HepG2 (cell line): ENCODE results near the gene FECH. TPM values are rescaled to one million over a fixed set of nuclear protein-coding genes. Genes with fewer than 3 reads are reported as not detected.

ENCODE experiments used
- ATAC-seq: fragments of 200-7000 bp; cut with Tn5 transposase; 3 replicates; pipeline ENCODE4 v1.9.1; 2020; ENCODE audit warnings: mild to moderate bottlenecking, moderate library complexity
- BruUV-seq: library from RNA; stranded (reverse); fragments of 400-500 nt; replicated peaks from 2 replicates; lab custom pipeline; 2021; lab: Mats Ljungman, UMichigan
- CTCF ChIA-PET: fragments of 300-600 bp; formaldehyde crosslinking; extraction: SDS; loops from one replicate; lab custom pipeline; 2021; ENCODE audit warnings: low total read pairs, inconsistent platforms, low intra/inter-chr PET ratio; lab: Yijun Ruan, JAX
- POLR2A ChIA-PET: fragments of 350-600 bp; sonication (Branson Sonifier 250); formaldehyde crosslinking; loops from one replicate; lab custom pipeline; 2020; ENCODE audit warnings: antibody characterized with exemption, inconsistent platforms; lab: Yijun Ruan, JAX
- DNase-seq: peaks from one replicate; pipeline ENCODE4 v3.0.0-alpha.2; 2015; ENCODE audit warnings: low spot score
- FAIRE-seq: peaks from 3 replicates; lab custom pipeline; 2011; peaks lifted over from hg19 to GRCh38; lab: Jason Lieb, UNC
- H2AFZ ChIP-seq: one replicate; pipeline ENCODE4 v1.6.1; 2011; ENCODE audit warnings: low read length, inconsistent platforms
- H3K27ac ChIP-seq: fragments of 300-600 bp; 3 replicates; pipeline ENCODE4 v1.8.0; 2011; ENCODE audit warnings: mixed run types, mild to moderate bottlenecking, mixed read lengths, low read length, inconsistent platforms; ENCODE audit not compliant: insufficient read depth; ENCODE audit errors: extremely low read length
- H3K27me3 ChIP-seq, 2 experiments: fragments of 200-600 bp in 1 of 2; 2 replicates in 1 of 2; 3 replicates in 1 of 2; pipeline versions ENCODE4 v1.6.0 to v1.8.0; 2011; ENCODE audit warnings: low read length in 2 of 2, mild to moderate bottlenecking in 2 of 2, moderate library complexity in 2 of 2, inconsistent platforms in 1 of 2; ENCODE audit not compliant: insufficient read depth in 2 of 2, control insufficient read depth in 1 of 2
- H3K36me3 ChIP-seq, 2 experiments: fragments of 200-600 bp in 1 of 2; replicated peaks in 1 of 2; 2 replicates in 1 of 2; 3 replicates in 1 of 2; pipeline versions ENCODE4 v1.5.1 to v1.8.0; 2011; ENCODE audit warnings: low read length in 2 of 2, inconsistent platforms in 1 of 2; ENCODE audit not compliant: insufficient read depth in 2 of 2, control insufficient read depth in 1 of 2
- H3K4me1 ChIP-seq: 2 replicates; pipeline ENCODE4 v1.5.1; 2012; ENCODE audit warnings: low read length, inconsistent platforms; ENCODE audit not compliant: insufficient read depth
- H3K4me2 ChIP-seq: 2 replicates; pipeline ENCODE4 v1.6.0; 2011; ENCODE audit warnings: low read depth, low read length, inconsistent platforms
- H3K4me3 ChIP-seq, 3 experiments: fragments of 200-600 bp in 1 of 3; sonication (generic), shearing (Covaris generic) in 1 of 3; replicated peaks in 1 of 3; 2 replicates each; pipeline ENCODE4 v1.5.1; 2011 to 2016; ENCODE audit warnings: low read length in 3 of 3, inconsistent platforms in 2 of 3, low read depth in 2 of 3, mild to moderate bottlenecking in 2 of 3, control low read depth in 1 of 3, mixed read lengths in 1 of 3; ENCODE audit not compliant: insufficient read depth in 1 of 3
- H3K79me2 ChIP-seq: one replicate; pipeline ENCODE4 v1.6.1; 2011; ENCODE audit warnings: low read length, inconsistent platforms; ENCODE audit not compliant: insufficient read depth
- H3K9ac ChIP-seq: 2 replicates; pipeline ENCODE4 v1.6.0; 2011; ENCODE audit warnings: mild to moderate bottlenecking, low read depth, low read length, inconsistent platforms; ENCODE audit not compliant: insufficient read depth
- H3K9me3 ChIP-seq: 2 replicates; pipeline ENCODE4 v1.5.1; 2012; ENCODE audit warnings: mild to moderate bottlenecking, low read length
- H4K20me1 ChIP-seq: 2 replicates; pipeline ENCODE4 v1.6.0; 2011; ENCODE audit warnings: inconsistent platforms, mild to moderate bottlenecking, low read length, moderate library complexity; ENCODE audit not compliant: insufficient read depth
- ELF3 ChIP-seq: IDR thresholded peaks from 2 replicates; pipeline ENCODE4 v1.6.1; 2016; ENCODE audit warnings: missing genetic modification reagents, missing compliant biosample characterization
- HDAC6 ChIP-seq: fragments of 200-600 bp; sonication (generic); IDR thresholded peaks from 2 replicates; pipeline ENCODE4 v1.7.0; 2017; ENCODE audit warnings: mild to moderate bottlenecking, antibody characterized with exemption, low read length, low read depth
- KDM5A ChIP-seq: fragments of 200-600 bp; sonication (generic); IDR thresholded peaks from 2 replicates; pipeline ENCODE4 v1.7.0; 2018; ENCODE audit warnings: antibody characterized with exemption, mild to moderate bottlenecking, low read length, borderline replicate concordance
- NBN ChIP-seq: fragments of 450-650 bp; conservative IDR thresholded peaks from 2 replicates; pipeline ENCODE4 v1.6.1; 2017
- NR2F2 ChIP-seq: IDR thresholded peaks from 2 replicates; pipeline ENCODE4 v1.6.1; 2012; ENCODE audit warnings: low read depth, inconsistent platforms, borderline replicate concordance
- PTBP1 ChIP-seq: fragments of 200-400 bp; formaldehyde crosslinking; IDR thresholded peaks from 2 replicates; pipeline ENCODE4 v1.6.1; 2018; ENCODE audit warnings: low read length, low read depth; ENCODE audit not compliant: poor library complexity, severe bottlenecking
- SALL2 ChIP-seq: sonication (generic); formaldehyde crosslinking; IDR thresholded peaks from 2 replicates; pipeline ENCODE4 v1.8.1; 2023; ENCODE audit warnings: mild to moderate bottlenecking, missing genetic modification reagents, inconsistent platforms
- TBL1XR1 ChIP-seq: fragments of 150-350 bp; IDR thresholded peaks from 2 replicates; pipeline ENCODE4 v1.6.1; 2014; ENCODE audit warnings: borderline replicate concordance, low read length; ENCODE audit not compliant: partially characterized antibody
- ZBTB21 ChIP-seq: sonication (generic); formaldehyde crosslinking; IDR thresholded peaks from 2 replicates; pipeline ENCODE4 v1.4.0; 2020; ENCODE audit warnings: missing genetic modification reagents
- ZKSCAN5 ChIP-seq: sonication (generic); formaldehyde crosslinking; IDR thresholded peaks from 2 replicates; pipeline ENCODE4 v1.5.1; 2020; ENCODE audit warnings: mild to moderate bottlenecking, missing genetic modification reagents
- ZNF20 ChIP-seq: sonication (generic); formaldehyde crosslinking; IDR thresholded peaks from 2 replicates; pipeline ENCODE4 v1.4.0; 2020; ENCODE audit warnings: mild to moderate bottlenecking, moderate library complexity, missing genetic modification reagents
- ZNF207 ChIP-seq: fragments of 450-650 bp; IDR thresholded peaks from 2 replicates; pipeline ENCODE4 v1.6.1; 2016; ENCODE audit warnings: antibody characterized with exemption, borderline replicate concordance
- ZNF251 ChIP-seq: sonication (generic); formaldehyde crosslinking; IDR thresholded peaks from 2 replicates; pipeline ENCODE4 v1.9.0; 2021; ENCODE audit warnings: mild to moderate bottlenecking, missing genetic modification reagents
- ZNF616 ChIP-seq: sonication (generic); formaldehyde crosslinking; IDR thresholded peaks from 2 replicates; pipeline ENCODE4 v1.5.0; 2020; ENCODE audit warnings: low read depth, mild to moderate bottlenecking, missing genetic modification reagents
- ZNF878 ChIP-seq: sonication (generic); formaldehyde crosslinking; IDR thresholded peaks from 2 replicates; pipeline ENCODE4 v1.8.1; 2023; ENCODE audit warnings: mild to moderate bottlenecking, missing genetic modification reagents, moderate library complexity
- in situ Hi-C: cut with HindIII; loops from 2 replicates; pipeline ENCODE4 v1.10.0; 2017; ENCODE audit warnings: low pct_unique_long_range_greater_than_20kb; ENCODE audit not compliant: extremely low pct_ligation_motif_present
- intact Hi-C: fragments of 100-400 bp; cut with micrococcal nuclease; formaldehyde crosslinking; loops from one replicate; pipeline ENCODE4 v1.10.0; 2022; ENCODE audit not compliant: unreplicated experiment
- polyA plus RNA-seq, 8 experiments: library from polyadenylated mRNA; depleted of rRNA in 3 of 8; stranded (reverse) in 7 of 8; unstranded in 1 of 8; fragments of >200 nt; fragmentation: Illumina TruSeq in 4 of 8; extraction: Trizol in 4 of 8; gene quantifications; 2 replicates each; pipeline versions ENCODE4 v1.2.1 to v1.2.3, GENCODE V29; 2011 to 2016; ENCODE audit warnings: low read depth in 4 of 8, missing spikeins in 1 of 8, mixed read lengths in 1 of 8; ENCODE audit not compliant: insufficient read depth in 1 of 8
- total RNA-seq, 5 experiments: library from RNA; depleted of rRNA; stranded (reverse); fragments of >200 nt; fragmentation: Illumina TruSeq; extraction: Trizol; gene quantifications; 2 replicates each; pipeline ENCODE4 v1.2.3, GENCODE V29; 2016; ENCODE audit warnings: low read depth in 1 of 5
- TF ChIP-seq, protein P1 (sequence below): sonication (generic); formaldehyde crosslinking; IDR thresholded peaks from 2 replicates; pipeline ENCODE4 v1.8.0; 2023; ENCODE audit warnings: mild to moderate bottlenecking, missing genetic modification reagents
- TF ChIP-seq, protein P2 (sequence below): sonication (generic); formaldehyde crosslinking; IDR thresholded peaks from 2 replicates; pipeline ENCODE4 v1.9.0; 2022; ENCODE audit warnings: missing genetic modification reagents, mild to moderate bottlenecking, borderline replicate concordance
- TF ChIP-seq, protein P3 (sequence below): sonication (generic); formaldehyde crosslinking; IDR thresholded peaks from 2 replicates; pipeline ENCODE4 v1.8.0; 2022; ENCODE audit warnings: mild to moderate bottlenecking, missing genetic modification reagents, moderate library complexity
- TF ChIP-seq, protein P4 (sequence below): sonication (generic); formaldehyde crosslinking; IDR thresholded peaks from 2 replicates; pipeline ENCODE4 v1.8.1; 2023; ENCODE audit warnings: missing genetic modification reagents, mild to moderate bottlenecking, borderline replicate concordance
- TF ChIP-seq, protein P5 (sequence below): IDR thresholded peaks from 2 replicates; pipeline ENCODE4 v1.6.1; 2016
- TF ChIP-seq, protein P6 (sequence below): sonication (generic); formaldehyde crosslinking; IDR thresholded peaks from 2 replicates; pipeline ENCODE4 v1.4.0; 2020; ENCODE audit warnings: mild to moderate bottlenecking, low read depth, missing genetic modification reagents

The FECH gene
- total and polyA plus RNA-seq, 2 of the 13 experiments (the other 11 are each of a cell fraction or from before 2014, with no cell fraction given): 14.7 to 21.9 TPM

DNA sequence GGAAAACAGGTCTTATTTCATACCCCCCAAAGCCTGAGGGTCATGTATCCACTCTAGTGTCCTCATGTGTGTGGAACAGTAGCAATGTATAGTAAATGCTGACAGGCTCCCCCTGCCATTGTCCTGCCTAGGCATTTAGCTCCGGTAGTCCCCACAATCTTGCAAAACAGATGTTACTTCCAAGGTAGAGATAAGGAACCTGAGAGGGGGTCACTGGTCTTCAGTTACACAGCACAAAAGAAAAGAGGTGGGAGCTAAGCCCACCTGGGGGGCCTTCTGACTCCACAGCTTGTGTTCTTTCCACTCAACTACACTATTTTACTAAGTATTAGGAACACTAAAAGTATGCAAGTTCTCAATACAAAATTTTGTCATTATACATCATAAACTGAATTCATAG, 17.4 kb upstream of the FECH start (continued):
- TF ChIP-seq, protein P1, sequence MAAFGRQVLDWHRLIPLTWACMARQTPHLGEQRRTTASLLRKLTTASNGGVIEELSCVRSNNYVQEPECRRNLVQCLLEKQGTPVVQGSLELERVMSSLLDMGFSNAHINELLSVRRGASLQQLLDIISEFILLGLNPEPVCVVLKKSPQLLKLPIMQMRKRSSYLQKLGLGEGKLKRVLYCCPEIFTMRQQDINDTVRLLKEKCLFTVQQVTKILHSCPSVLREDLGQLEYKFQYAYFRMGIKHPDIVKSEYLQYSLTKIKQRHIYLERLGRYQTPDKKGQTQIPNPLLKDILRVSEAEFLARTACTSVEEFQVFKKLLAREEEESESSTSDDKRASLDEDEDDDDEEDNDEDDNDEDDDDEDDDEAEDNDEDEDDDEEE: no peak
- TF ChIP-seq ELF3 (CRISPR knock-in tag): no peak
- TF ChIP-seq, protein P2, sequence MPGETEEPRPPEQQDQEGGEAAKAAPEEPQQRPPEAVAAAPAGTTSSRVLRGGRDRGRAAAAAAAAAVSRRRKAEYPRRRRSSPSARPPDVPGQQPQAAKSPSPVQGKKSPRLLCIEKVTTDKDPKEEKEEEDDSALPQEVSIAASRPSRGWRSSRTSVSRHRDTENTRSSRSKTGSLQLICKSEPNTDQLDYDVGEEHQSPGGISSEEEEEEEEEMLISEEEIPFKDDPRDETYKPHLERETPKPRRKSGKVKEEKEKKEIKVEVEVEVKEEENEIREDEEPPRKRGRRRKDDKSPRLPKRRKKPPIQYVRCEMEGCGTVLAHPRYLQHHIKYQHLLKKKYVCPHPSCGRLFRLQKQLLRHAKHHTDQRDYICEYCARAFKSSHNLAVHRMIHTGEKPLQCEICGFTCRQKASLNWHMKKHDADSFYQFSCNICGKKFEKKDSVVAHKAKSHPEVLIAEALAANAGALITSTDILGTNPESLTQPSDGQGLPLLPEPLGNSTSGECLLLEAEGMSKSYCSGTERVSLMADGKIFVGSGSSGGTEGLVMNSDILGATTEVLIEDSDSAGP (CRISPR knock-in tag): no peak
- TF ChIP-seq TBL1XR1: no peak
- no peak for TF ChIP-seq PTBP1
- TF ChIP-seq, protein P3, sequence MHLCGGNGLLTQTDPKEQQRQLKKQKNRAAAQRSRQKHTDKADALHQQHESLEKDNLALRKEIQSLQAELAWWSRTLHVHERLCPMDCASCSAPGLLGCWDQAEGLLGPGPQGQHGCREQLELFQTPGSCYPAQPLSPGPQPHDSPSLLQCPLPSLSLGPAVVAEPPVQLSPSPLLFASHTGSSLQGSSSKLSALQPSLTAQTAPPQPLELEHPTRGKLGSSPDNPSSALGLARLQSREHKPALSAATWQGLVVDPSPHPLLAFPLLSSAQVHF (CRISPR knock-in tag): no peak
- TF ChIP-seq KDM5A: no peak
- TF ChIP-seq, all 625 proteins: peak for 0

DNA sequence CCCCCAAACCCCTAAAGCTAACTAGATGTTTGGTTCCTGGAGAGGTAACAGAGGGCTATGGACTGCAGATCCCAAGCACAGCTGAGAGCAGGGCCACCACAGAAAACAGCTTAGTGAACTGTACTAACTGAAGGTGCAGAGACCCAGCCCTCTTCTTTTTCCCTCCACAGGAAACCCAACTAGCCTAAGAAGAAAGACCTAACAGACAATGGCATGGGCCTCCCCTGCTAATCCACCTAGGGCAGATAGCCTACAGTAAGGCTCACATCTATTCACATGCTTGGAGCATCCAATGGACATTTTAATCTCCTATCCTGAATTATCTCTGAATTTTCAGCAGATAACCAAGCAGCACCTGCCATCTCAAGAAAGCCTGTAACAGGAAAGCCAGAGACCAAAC, 8.8 kb upstream of the FECH start:
- H3K9me3 ChIP-seq: no peaks in the 10 kb centered on the region
- FAIRE-seq (no peak), ATAC-seq (no peak), DNase-seq (no peak)
- intact Hi-C loops (no loop called here), in situ Hi-C loops (no loop called here)
- TF ChIP-seq SALL2 (no peak), ZNF878 (CRISPR knock-in tag) (no peak), HDAC6 (no peak), ZKSCAN5 (no peak), NR2F2 (no peak), ZNF207 (no peak), ZNF616 (CRISPR knock-in tag) (no peak), ZNF251 (CRISPR knock-in tag) (no peak), NBN (no peak), ZBTB21 (CRISPR knock-in tag) (no peak), ZNF20 (CRISPR knock-in tag) (no peak), TBL1XR1 (no peak)
- TF ChIP-seq, protein P4, sequence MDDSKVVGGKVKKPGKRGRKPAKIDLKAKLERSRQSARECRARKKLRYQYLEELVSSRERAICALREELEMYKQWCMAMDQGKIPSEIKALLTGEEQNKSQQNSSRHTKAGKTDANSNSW: no peak
- TF ChIP-seq, protein P5, sequence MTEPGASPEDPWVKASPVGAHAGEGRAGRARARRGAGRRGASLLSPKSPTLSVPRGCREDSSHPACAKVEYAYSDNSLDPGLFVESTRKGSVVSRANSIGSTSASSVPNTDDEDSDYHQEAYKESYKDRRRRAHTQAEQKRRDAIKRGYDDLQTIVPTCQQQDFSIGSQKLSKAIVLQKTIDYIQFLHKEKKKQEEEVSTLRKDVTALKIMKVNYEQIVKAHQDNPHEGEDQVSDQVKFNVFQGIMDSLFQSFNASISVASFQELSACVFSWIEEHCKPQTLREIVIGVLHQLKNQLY (CRISPR knock-in tag): no peak
- TF ChIP-seq, protein P6, sequence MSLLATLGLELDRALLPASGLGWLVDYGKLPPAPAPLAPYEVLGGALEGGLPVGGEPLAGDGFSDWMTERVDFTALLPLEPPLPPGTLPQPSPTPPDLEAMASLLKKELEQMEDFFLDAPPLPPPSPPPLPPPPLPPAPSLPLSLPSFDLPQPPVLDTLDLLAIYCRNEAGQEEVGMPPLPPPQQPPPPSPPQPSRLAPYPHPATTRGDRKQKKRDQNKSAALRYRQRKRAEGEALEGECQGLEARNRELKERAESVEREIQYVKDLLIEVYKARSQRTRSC (CRISPR knock-in tag): no peak
- no peak overlapping the region for H3K4me3 ChIP-seq
- H3K79me2 ChIP-seq: no peaks in the 10 kb centered on the region
- peaks cover 8% of the 10 kb centered on the region; the same call in 1 of the 2 replicates for H3K4me1 ChIP-seq
- no TSS peak for BruUV-seq
- ChIA-PET CTCF (no interaction called here), POLR2A (no interaction called here)
- H3K4me2 ChIP-seq: no peak overlapping the region
- no peak overlapping the region for H3K27ac ChIP-seq
- peaks cover 3 to 15% of the 10 kb centered on the region in 2 experiments; a peak in 2 of 5 replicates for H3K36me3 ChIP-seq
- no peaks in the 10 kb centered on the region for H4K20me1 ChIP-seq
- no peak overlapping the region for H3K9ac ChIP-seq
- no peaks in the 10 kb centered on the region for H3K27me3 ChIP-seq
- H2AFZ ChIP-seq: no peak overlapping the region
